HCT116 (cell line): ENCODE data around the gene SENP6.

Source experiments
- CEBPB ChIP-seq: IDR thresholded peaks from 2 replicates; pipeline ENCODE4 v1.6.1; 2012; ENCODE audit warnings: low read depth
- POLR2A ChIP-seq: IDR thresholded peaks from 2 replicates; pipeline ENCODE4 v1.7.0; 2011; ENCODE audit warnings: borderline replicate concordance; ENCODE audit not compliant: insufficient read depth, insufficient read length; ENCODE audit errors: extremely low read depth
- POLR2AphosphoS5 ChIP-seq: IDR thresholded peaks from 2 replicates; pipeline ENCODE4 v1.6.1; 2011; ENCODE audit warnings: mild to moderate bottlenecking, low read depth, low read length, moderate library complexity
- YY1 ChIP-seq: IDR thresholded peaks from 2 replicates; pipeline ENCODE4 v1.6.1; 2011; ENCODE audit warnings: low read length, low read depth, moderate library complexity, mild to moderate bottlenecking; ENCODE audit not compliant: insufficient replicate concordance; ENCODE audit errors: extremely low read depth
- TF ChIP-seq, protein P1 (sequence below), 3 experiments: fragments of 200-600 bp in 1 of 3; sonication (generic) in 1 of 3; IDR thresholded peaks in 2 of 3; conservative IDR thresholded peaks in 1 of 3; 2 replicates each; pipeline ENCODE4 v1.5.1; 2012 to 2017; ENCODE audit warnings: low read depth in 2 of 3, low read length in 2 of 3, antibody characterized with exemption in 1 of 3, borderline replicate concordance in 1 of 3, control low read depth in 1 of 3, mild to moderate bottlenecking in 1 of 3, mixed read lengths in 1 of 3, mixed run types in 1 of 3, moderate library complexity in 1 of 3; ENCODE audit not compliant: insufficient read depth in 1 of 3

DNA sequence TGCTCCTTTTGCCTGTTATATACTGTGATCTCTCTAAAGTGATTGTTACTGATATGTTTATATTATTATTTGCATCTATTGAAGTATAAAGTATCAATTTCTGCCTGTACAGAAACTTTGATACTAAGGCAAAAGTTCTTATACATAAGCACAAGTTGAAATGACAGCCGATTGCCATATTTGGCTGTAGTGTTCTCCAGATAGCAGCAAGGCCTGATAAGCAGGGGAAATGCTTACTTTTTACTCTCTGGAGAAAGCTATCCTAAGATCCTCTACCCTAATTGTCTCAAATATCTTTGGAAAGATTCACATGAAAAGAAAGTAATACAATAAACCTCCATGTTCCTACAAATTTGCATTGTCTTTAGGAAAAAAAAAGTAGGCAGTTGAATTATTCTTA lies 31.4 kb downstream of the SENP6 start:
- TF ChIP-seq POLR2A (no peak), YY1 (no peak), CEBPB (no peak), POLR2AphosphoS5 (no peak)
- TF ChIP-seq, protein P1, sequence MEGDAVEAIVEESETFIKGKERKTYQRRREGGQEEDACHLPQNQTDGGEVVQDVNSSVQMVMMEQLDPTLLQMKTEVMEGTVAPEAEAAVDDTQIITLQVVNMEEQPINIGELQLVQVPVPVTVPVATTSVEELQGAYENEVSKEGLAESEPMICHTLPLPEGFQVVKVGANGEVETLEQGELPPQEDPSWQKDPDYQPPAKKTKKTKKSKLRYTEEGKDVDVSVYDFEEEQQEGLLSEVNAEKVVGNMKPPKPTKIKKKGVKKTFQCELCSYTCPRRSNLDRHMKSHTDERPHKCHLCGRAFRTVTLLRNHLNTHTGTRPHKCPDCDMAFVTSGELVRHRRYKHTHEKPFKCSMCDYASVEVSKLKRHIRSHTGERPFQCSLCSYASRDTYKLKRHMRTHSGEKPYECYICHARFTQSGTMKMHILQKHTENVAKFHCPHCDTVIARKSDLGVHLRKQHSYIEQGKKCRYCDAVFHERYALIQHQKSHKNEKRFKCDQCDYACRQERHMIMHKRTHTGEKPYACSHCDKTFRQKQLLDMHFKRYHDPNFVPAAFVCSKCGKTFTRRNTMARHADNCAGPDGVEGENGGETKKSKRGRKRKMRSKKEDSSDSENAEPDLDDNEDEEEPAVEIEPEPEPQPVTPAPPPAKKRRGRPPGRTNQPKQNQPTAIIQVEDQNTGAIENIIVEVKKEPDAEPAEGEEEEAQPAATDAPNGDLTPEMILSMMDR (IDR thresholded peaks at IDR 0.05 in 2 of 3, conservative IDR thresholded peaks at IDR 0.05 in 1 of 3; ENCODE audit: borderline replicate concordance in 1 of 3, insufficient read depth in 1 of 3, low read depth in 2 of 3, low read length in 2 of 3), result no peak
